Sigmoid colon (tissue), 7 donors: ENCODE data around the gene NSUN7. TPM values are rescaled to one million over a fixed set of nuclear protein-coding genes. Genes with fewer than 3 reads are reported as not detected.

ENCODE experiments used
- DNase-seq: peaks from one replicate; pipeline ENCODE4 v3.0.0-alpha.2; 2019
- H3K27ac ChIP-seq, 4 donors: fragments of 200-600 bp; sonication (generic); one replicate each; pipeline ENCODE4 v1.5.1; 2016 to 2019; ENCODE audit warnings: mild to moderate bottlenecking in 1 of 4
- H3K27me3 ChIP-seq, 3 donors: fragments of 200-600 bp; sonication (generic); one replicate each; pipeline ENCODE4 v1.5.1; 2019; ENCODE audit warnings: mild to moderate bottlenecking in 1 of 3
- H3K36me3 ChIP-seq, 4 donors: fragments of 200-600 bp; sonication (generic); one replicate each; pipeline ENCODE4 v1.5.1; 2016 to 2019
- H3K4me1 ChIP-seq, 4 donors: fragments of 200-600 bp; sonication (generic); one replicate each; pipeline ENCODE4 v1.5.1; 2017 to 2019
- H3K4me3 ChIP-seq, 4 donors: fragments of 200-600 bp; sonication (generic); one replicate each; pipeline ENCODE4 v1.5.1; 2017 to 2019; ENCODE audit warnings: mild to moderate bottlenecking in 2 of 4, moderate library complexity in 1 of 4
- H3K9me3 ChIP-seq, 4 donors: fragments of 200-600 bp in 3 of 4; sonication (generic) in 3 of 4; one replicate each; pipeline versions ENCODE4 v1.5.1 to v1.6.1; 2013 to 2019
- EP300 ChIP-seq, 4 donors: sonication (generic); formaldehyde crosslinking; IDR thresholded peaks; one replicate each; pipeline ENCODE4 v1.6.1; 2017; ENCODE audit warnings: antibody characterized with exemption in 4 of 4
- POLR2A ChIP-seq, 2 donors: fragments of 450-650 bp; IDR thresholded peaks; one replicate each; pipeline ENCODE4 v1.6.1; 2016; ENCODE audit warnings: antibody characterized with exemption in 2 of 2, mild to moderate bottlenecking in 2 of 2, moderate library complexity in 2 of 2
- POLR2AphosphoS5 ChIP-seq, 4 donors: sonication (generic); formaldehyde crosslinking; IDR thresholded peaks; one replicate each; pipeline ENCODE4 v1.6.1; 2017; ENCODE audit warnings: antibody characterized with exemption in 4 of 4
- WGBS, 2 donors: extraction: QIAGEN DNeasy Blood & Tissue Kit; methylation state at CpG; one replicate each; pipeline ENCODE4 v1.1.7; 2013; 5-methylcytosine and 5-hydroxymethylcytosine counted together
- intact Hi-C: fragments of 100-400 bp; cut with DNase I; formaldehyde crosslinking; loops from one replicate; pipeline ENCODE4 v1.15.1; 2023
- polyA plus RNA-seq, 3 donors: library from polyadenylated mRNA; stranded (reverse); fragments of 200-250 nt; gene quantifications; one replicate each; pipeline ENCODE4 v1.2.3, GENCODE V29; 2013
- total RNA-seq, 4 donors: library from RNA; depleted of rRNA; stranded (reverse); fragments of >200 nt; gene quantifications; one replicate each; pipeline ENCODE4 v1.1.0, GENCODE V29; 2016
- TF ChIP-seq, protein P1 (sequence below), 4 experiments: fragments of 450-650 bp in 3 of 4; fragments of 200-600 bp in 1 of 4; IDR thresholded peaks; one replicate each; pipeline ENCODE4 v1.5.1; 2016 to 2019; ENCODE audit warnings: antibody characterized with exemption in 4 of 4, mild to moderate bottlenecking in 3 of 4, moderate library complexity in 2 of 4
- donor health status: healthy with polysubstance abuse.
- donor health status: Bipolar disorder and iron deficiency.
- donor health status: healthy.

The NSUN7 gene
- total and polyA plus RNA-seq, 7 donors = 1.4 to 7.5 (median 3.6) TPM

DNA sequence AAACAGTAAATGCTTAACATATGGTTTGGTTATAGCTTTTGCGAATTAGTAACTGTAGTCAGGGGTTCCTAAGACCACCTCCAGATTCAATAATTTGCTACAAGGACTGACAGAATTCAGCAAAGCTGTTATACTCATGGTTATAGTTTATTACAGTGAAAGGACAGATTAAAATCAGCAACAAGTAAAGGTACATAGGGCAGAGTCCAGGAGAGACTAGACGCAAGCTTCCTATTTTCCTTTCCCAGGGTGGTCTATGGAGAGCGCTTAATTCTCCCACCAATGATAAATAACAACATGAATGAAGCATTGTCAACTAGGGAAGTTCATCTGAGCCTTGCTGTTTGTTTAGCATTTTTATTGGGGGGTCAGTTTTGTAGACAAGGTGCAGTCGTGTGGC lies 5.9 kb downstream of the NSUN7 start:
- DNase-seq = no peak
- no peak for TF ChIP-seq POLR2AphosphoS5 (IDR thresholded peaks at IDR 0.05)
- TF ChIP-seq EP300 (IDR thresholded peaks at IDR 0.05) = no peak
- TF ChIP-seq, protein P1, sequence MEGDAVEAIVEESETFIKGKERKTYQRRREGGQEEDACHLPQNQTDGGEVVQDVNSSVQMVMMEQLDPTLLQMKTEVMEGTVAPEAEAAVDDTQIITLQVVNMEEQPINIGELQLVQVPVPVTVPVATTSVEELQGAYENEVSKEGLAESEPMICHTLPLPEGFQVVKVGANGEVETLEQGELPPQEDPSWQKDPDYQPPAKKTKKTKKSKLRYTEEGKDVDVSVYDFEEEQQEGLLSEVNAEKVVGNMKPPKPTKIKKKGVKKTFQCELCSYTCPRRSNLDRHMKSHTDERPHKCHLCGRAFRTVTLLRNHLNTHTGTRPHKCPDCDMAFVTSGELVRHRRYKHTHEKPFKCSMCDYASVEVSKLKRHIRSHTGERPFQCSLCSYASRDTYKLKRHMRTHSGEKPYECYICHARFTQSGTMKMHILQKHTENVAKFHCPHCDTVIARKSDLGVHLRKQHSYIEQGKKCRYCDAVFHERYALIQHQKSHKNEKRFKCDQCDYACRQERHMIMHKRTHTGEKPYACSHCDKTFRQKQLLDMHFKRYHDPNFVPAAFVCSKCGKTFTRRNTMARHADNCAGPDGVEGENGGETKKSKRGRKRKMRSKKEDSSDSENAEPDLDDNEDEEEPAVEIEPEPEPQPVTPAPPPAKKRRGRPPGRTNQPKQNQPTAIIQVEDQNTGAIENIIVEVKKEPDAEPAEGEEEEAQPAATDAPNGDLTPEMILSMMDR (IDR thresholded peaks at IDR 0.05) = no peak
- no peak for TF ChIP-seq POLR2A (IDR thresholded peaks at IDR 0.05)
- Histone ChIP-seq H3K36me3 (no peaks in the 10 kb centered on the region), H3K4me1 (peaks cover 0 to 6% (median 0%) of the 10 kb centered on the region in 4 donors), H3K27ac (no peak overlapping the region), H3K27me3 (no peaks in the 10 kb centered on the region), H3K4me3 (no peak overlapping the region), H3K9me3 (no peaks in the 10 kb centered on the region)
- intact Hi-C loops = no loop called here
- WGBS, 2 donors = 36 to 73% methylated on average over 4 of the region's 4 CpGs

DNA sequence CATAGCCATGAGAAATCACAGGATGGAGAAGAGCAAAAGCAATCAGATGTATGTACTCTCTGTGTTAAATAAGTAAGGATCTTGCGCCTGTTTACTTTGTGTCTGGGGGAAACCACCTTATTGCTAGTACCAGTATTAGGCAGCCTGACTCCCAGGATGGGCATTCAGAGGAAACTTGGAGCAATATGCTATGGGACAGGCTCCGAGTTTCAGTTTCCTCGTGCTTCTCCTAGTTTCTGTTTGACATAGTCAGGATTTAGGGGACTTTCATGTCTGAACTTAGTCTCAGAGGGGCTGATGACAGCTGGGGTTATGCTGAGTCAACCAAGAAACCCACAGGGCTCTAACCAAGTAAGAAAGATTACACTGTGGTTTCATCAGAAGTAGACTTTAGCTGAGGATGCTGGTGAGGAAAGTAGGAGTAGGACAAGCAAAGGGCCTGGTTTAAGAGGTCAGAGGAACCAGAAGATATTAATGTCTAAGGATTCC lies 13.5 kb downstream of the NSUN7 start:
- H3K27me3 ChIP-seq = no peaks in the 10 kb centered on the region
- H3K4me3 ChIP-seq = no peak overlapping the region
- H3K9me3 ChIP-seq = no peaks in the 10 kb centered on the region
- H3K4me1 ChIP-seq = no peaks in the 10 kb centered on the region
- intact Hi-C loops = no loop called here
- no peak for DNase-seq
- WGBS, 2 donors = 55 to 85% methylated on average over 3 of the region's 3 CpGs
- no peak overlapping the region for H3K27ac ChIP-seq
- TF ChIP-seq POLR2AphosphoS5 (IDR thresholded peaks at IDR 0.05) (no peak), POLR2A (IDR thresholded peaks at IDR 0.05) (no peak), EP300 (IDR thresholded peaks at IDR 0.05) (no peak)
- TF ChIP-seq, protein P1 (IDR thresholded peaks at IDR 0.05) = no peak
- H3K36me3 ChIP-seq = no peaks in the 10 kb centered on the region

DNA sequence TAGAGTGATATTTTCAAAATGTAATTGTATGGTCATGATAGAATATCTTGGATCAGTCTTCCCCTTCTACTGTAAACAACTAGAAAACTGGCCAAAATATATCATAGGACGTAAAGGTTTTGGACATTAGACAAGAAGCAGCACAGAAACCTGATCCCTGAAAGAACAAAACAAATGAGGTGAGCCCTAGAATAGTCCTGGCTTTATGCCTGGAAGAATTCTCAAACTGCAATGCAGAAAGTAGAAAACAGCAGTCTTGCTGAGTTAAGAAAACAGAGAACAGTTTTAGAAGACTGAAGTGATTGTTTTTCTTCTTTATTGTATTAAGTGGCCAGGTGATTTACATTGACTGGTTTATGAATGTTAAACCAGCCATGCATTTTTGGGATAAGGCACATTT lies 19.5 kb downstream of the NSUN7 start:
- no peaks in the 10 kb centered on the region for H3K27me3 ChIP-seq

DNA sequence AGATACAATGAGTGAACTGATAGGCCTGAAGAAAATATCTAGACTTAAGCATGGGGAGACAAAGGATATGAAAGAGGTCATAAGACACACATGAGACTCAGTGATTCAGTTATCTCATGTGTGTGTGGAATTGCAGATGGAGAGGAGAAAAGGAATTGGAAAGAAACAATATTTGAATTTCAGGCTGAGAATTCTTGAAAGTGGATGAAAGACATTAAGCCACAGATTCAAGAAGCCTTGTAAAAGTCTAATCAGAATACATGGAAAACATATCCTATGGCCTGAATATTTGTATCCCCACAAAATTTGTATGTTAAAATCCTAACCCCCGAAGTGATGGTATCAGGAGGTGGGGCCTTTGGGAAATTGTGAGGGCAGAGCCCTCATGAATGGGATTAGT lies 28.3 kb downstream of the NSUN7 start:
- Histone ChIP-seq H3K9me3 (peaks cover 0 to 4% (median 0%) of the 10 kb centered on the region in 4 donors), H3K36me3 (no peaks in the 10 kb centered on the region), H3K27me3 (no peaks in the 10 kb centered on the region), H3K4me3 (no peak overlapping the region), H3K4me1 (no peaks in the 10 kb centered on the region), H3K27ac (no peak overlapping the region)
- TF ChIP-seq EP300 (IDR thresholded peaks at IDR 0.05) (no peak), POLR2A (IDR thresholded peaks at IDR 0.05) (no peak), POLR2AphosphoS5 (IDR thresholded peaks at IDR 0.05) (no peak)
- TF ChIP-seq, protein P1 (IDR thresholded peaks at IDR 0.05) = no peak
- DNase-seq = no peak
- WGBS, 2 donors = 93 to 98% methylated on average over 1 of the region's 1 CpG
- intact Hi-C loops = no loop called here

More for the DNA sequence above, 19.5 kb downstream of the NSUN7 start:
- Histone ChIP-seq H3K9me3 (no peaks in the 10 kb centered on the region), H3K4me1 (peaks cover 0 to 9% (median 3%) of the 10 kb centered on the region in 4 donors), H3K36me3 (no peaks in the 10 kb centered on the region), H3K27ac (no peak overlapping the region), H3K4me3 (no peak overlapping the region)
- DNase-seq = no peak
- no peak for TF ChIP-seq POLR2AphosphoS5 (IDR thresholded peaks at IDR 0.05)
- TF ChIP-seq, protein P1 (IDR thresholded peaks at IDR 0.05) = no peak
- TF ChIP-seq POLR2A (IDR thresholded peaks at IDR 0.05) = no peak
- no peak for TF ChIP-seq EP300 (IDR thresholded peaks at IDR 0.05)
- intact Hi-C loops = no loop called here
- 82 to 87% methylated on average over 1 of the region's 1 CpG for WGBS, 2 donors

DNA sequence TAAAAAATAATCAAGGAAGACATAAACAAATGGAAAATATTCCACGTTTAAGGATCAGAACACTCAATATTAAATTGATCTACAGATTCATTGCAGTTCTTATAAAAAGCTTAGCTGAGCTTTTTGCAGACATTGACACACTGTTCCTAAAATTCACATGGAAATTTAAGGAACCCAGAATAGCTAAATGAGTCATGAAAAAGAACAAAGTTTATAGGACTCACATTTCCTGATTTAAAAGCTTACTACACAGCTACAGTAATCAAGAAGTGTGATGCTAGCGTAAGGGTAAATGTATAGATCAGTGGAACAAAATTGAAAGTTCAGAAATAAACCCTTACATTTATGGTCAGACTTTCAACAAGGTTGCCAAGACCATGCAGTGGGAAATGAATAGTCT lies 33.1 kb downstream of the NSUN7 start:
- no peak overlapping the region for H3K27ac ChIP-seq
- TF ChIP-seq POLR2A (IDR thresholded peaks at IDR 0.05) (no peak), POLR2AphosphoS5 (IDR thresholded peaks at IDR 0.05) (no peak), EP300 (IDR thresholded peaks at IDR 0.05) (no peak)
- TF ChIP-seq, protein P1 (IDR thresholded peaks at IDR 0.05) = no peak
- intact Hi-C loops = no loop called here
- H3K36me3 ChIP-seq = no peaks in the 10 kb centered on the region
- no peak for DNase-seq
- peaks cover 0 to 3% (median 0%) of the 10 kb centered on the region in 4 donors for H3K9me3 ChIP-seq
- no peaks in the 10 kb centered on the region for H3K4me1 ChIP-seq
- no peaks in the 10 kb centered on the region for H3K27me3 ChIP-seq
- 87 to 92% methylated on average over 2 of the region's 2 CpGs for WGBS, 2 donors
- H3K4me3 ChIP-seq = no peak overlapping the region
